SU-DHL-6 (cell line): Measurements from ENCODE around the gene RIPK3.

Experiments used
- EZH2phosphoT487 ChIP-seq: fragments of 200-600 bp; sonication (generic), shearing (Covaris generic); conservative IDR thresholded peaks from 2 replicates; pipeline ENCODE4 v1.6.1; 2018; ENCODE audit warnings: mild to moderate bottlenecking, antibody characterized with exemption, low read length, moderate library complexity, mixed read lengths
- TF ChIP-seq, protein P1 (sequence below): fragments of 200-600 bp; sonication (generic); IDR thresholded peaks from one replicate; pipeline ENCODE4 v1.5.1; 2017; ENCODE audit warnings: antibody characterized with exemption, mild to moderate bottlenecking, low read length, moderate library complexity; ENCODE audit not compliant: insufficient read depth, poor library complexity, severe bottlenecking

GRCh38 chr14:24307156-24307574 is 32.6 kb downstream of the RIPK3 start:
- TF ChIP-seq, protein P1, sequence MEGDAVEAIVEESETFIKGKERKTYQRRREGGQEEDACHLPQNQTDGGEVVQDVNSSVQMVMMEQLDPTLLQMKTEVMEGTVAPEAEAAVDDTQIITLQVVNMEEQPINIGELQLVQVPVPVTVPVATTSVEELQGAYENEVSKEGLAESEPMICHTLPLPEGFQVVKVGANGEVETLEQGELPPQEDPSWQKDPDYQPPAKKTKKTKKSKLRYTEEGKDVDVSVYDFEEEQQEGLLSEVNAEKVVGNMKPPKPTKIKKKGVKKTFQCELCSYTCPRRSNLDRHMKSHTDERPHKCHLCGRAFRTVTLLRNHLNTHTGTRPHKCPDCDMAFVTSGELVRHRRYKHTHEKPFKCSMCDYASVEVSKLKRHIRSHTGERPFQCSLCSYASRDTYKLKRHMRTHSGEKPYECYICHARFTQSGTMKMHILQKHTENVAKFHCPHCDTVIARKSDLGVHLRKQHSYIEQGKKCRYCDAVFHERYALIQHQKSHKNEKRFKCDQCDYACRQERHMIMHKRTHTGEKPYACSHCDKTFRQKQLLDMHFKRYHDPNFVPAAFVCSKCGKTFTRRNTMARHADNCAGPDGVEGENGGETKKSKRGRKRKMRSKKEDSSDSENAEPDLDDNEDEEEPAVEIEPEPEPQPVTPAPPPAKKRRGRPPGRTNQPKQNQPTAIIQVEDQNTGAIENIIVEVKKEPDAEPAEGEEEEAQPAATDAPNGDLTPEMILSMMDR: no peak
- TF ChIP-seq EZH2phosphoT487: no peak
